ENCODE data around the gene RNF214.

Gene RNF214

DNA sequence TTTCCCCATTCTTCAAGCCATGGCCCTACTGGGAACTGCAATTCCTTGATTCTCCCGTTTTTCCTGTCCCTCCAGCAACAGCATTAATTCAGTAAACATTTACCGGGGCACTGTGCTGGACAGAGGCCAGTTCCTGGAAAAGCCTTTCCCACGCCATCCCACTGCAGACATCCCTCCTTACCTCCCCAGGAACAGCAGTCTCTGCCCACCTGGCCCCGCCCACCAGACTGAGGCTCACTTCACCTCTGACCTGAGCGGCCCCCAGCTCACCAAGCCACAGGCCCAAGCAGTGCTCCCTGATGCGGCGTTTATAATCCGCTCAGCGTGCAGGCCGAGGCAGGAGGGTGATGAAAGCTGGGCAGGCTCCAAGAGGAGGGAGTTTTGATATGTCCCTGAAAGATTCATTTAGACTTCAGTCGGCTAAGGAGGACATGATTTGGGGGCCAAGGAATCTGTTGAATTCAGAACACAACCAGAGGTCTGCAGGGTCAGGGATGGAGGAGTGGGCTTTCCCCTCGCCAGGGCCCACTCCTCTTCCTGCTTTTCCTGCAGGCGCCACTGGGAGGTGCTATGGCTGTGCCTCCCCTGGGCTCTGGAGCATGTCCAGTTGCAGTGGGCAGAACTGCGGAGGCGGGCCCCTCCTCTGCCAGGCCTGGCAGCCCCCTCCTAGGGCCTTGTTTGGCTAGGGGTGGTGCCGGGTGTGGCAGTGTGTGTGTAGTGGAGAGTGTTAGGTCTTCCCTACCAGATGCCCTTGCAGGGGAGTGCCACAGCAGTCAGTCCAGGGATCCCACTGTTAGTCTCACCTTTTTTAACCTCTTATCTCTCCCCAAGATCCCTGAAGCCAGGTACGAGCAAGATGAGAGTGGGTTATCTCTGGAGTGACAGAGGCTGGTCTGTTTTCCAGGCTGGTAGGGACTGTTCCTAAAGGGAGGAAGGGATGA is 34.7 kb upstream of the RNF214 start:
- H2AFZ ChIP-seq (ENCODE audit: low read depth, low read length), result no peak overlapping the region
- H3K4me1 ChIP-seq (ENCODE audit: insufficient read depth, low read length), result no peaks in the 10 kb centered on the region
- 0 out of 2 replicates have a peak, but pooled peaks cover 3% of the 10 kb centered on the region for H3K36me3 ChIP-seq (ENCODE audit: insufficient read depth, low read length)
- no peak overlapping the region for H3K4me2 ChIP-seq (ENCODE audit: insufficient read depth, low read length)
- no peak overlapping the region for H3K9ac ChIP-seq (ENCODE audit: low read depth, low read length)
- no peaks in the 10 kb centered on the region for H3K27me3 ChIP-seq (ENCODE audit: insufficient read depth, low read length, poor library complexity)
- H3K79me2 ChIP-seq (ENCODE audit: insufficient read depth, low read length), result no peaks in the 10 kb centered on the region
- H3K4me3 ChIP-seq (ENCODE audit: low read depth in 1 of 2, low read length in 2 of 2), result no peak overlapping the region
- no peaks in the 10 kb centered on the region for H4K20me1 ChIP-seq (ENCODE audit: insufficient read depth, low read length)
- ATAC-seq (ENCODE audit: insufficient read depth, low read depth) (no peak), DNase-seq (no peak)
- no peak for TF ChIP-seq EZH2 (IDR thresholded peaks at IDR 0.05; ENCODE audit: borderline replicate concordance, low read depth, low read length, severe bottlenecking)
- TF ChIP-seq, protein P1, sequence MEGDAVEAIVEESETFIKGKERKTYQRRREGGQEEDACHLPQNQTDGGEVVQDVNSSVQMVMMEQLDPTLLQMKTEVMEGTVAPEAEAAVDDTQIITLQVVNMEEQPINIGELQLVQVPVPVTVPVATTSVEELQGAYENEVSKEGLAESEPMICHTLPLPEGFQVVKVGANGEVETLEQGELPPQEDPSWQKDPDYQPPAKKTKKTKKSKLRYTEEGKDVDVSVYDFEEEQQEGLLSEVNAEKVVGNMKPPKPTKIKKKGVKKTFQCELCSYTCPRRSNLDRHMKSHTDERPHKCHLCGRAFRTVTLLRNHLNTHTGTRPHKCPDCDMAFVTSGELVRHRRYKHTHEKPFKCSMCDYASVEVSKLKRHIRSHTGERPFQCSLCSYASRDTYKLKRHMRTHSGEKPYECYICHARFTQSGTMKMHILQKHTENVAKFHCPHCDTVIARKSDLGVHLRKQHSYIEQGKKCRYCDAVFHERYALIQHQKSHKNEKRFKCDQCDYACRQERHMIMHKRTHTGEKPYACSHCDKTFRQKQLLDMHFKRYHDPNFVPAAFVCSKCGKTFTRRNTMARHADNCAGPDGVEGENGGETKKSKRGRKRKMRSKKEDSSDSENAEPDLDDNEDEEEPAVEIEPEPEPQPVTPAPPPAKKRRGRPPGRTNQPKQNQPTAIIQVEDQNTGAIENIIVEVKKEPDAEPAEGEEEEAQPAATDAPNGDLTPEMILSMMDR (IDR thresholded peaks at IDR 0.05; ENCODE audit: borderline replicate concordance, extremely low read depth, low read length, poor library complexity, severe bottlenecking), result peak; percentile 54
- H3K27ac ChIP-seq (ENCODE audit: low read length), result no peak overlapping the region
- H3K9me3 ChIP-seq (ENCODE audit: insufficient read depth, low read length, severe bottlenecking), result no peaks in the 10 kb centered on the region

DNA sequence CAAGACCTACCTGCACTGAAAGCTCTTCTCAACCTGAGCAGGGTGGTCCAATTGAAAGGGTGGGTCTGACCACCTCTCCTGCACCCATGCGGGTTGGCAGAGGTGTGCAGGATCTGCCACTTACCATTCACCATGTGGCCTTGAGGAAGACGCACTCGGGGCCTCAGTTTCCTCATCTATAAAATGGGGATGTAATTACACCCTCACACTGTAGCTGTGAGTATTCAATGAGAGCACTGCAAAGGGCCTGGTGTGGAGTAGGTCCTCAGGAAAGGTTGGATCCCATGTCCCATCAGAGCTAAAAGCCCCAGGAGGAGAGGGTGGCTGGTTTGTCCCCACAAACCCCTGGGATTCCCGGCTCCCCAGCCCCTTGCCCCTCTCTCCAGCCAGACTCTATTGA is 33.9 kb upstream of the RNF214 start:
- H4K20me1 ChIP-seq (ENCODE audit: insufficient read depth, low read length), result no peaks in the 10 kb centered on the region
- no peak for ATAC-seq (ENCODE audit: insufficient read depth, low read depth)
- no peaks in the 10 kb centered on the region for H3K9me3 ChIP-seq (ENCODE audit: insufficient read depth, low read length, severe bottlenecking)
- H3K27ac ChIP-seq (ENCODE audit: low read length), result no peak overlapping the region
- no peak for DNase-seq
- no peak overlapping the region for H2AFZ ChIP-seq (ENCODE audit: low read depth, low read length)
- H3K4me3 ChIP-seq (ENCODE audit: low read depth in 1 of 2, low read length in 2 of 2), result no peak overlapping the region
- H3K4me1 ChIP-seq (ENCODE audit: insufficient read depth, low read length), result no peaks in the 10 kb centered on the region
- TF ChIP-seq EZH2 (IDR thresholded peaks at IDR 0.05; ENCODE audit: borderline replicate concordance, low read depth, low read length, severe bottlenecking), result no peak
- TF ChIP-seq, protein P1 (IDR thresholded peaks at IDR 0.05; ENCODE audit: borderline replicate concordance, extremely low read depth, low read length, poor library complexity, severe bottlenecking), result no peak
- H3K36me3 ChIP-seq (ENCODE audit: insufficient read depth, low read length), result no peaks in the 10 kb centered on the region
- no peaks in the 10 kb centered on the region for H3K27me3 ChIP-seq (ENCODE audit: insufficient read depth, low read length, poor library complexity)
- H3K9ac ChIP-seq (ENCODE audit: low read depth, low read length), result no peak overlapping the region
- H3K79me2 ChIP-seq (ENCODE audit: insufficient read depth, low read length), result no peaks in the 10 kb centered on the region
- H3K4me2 ChIP-seq (ENCODE audit: insufficient read depth, low read length), result no peak overlapping the region

DNA sequence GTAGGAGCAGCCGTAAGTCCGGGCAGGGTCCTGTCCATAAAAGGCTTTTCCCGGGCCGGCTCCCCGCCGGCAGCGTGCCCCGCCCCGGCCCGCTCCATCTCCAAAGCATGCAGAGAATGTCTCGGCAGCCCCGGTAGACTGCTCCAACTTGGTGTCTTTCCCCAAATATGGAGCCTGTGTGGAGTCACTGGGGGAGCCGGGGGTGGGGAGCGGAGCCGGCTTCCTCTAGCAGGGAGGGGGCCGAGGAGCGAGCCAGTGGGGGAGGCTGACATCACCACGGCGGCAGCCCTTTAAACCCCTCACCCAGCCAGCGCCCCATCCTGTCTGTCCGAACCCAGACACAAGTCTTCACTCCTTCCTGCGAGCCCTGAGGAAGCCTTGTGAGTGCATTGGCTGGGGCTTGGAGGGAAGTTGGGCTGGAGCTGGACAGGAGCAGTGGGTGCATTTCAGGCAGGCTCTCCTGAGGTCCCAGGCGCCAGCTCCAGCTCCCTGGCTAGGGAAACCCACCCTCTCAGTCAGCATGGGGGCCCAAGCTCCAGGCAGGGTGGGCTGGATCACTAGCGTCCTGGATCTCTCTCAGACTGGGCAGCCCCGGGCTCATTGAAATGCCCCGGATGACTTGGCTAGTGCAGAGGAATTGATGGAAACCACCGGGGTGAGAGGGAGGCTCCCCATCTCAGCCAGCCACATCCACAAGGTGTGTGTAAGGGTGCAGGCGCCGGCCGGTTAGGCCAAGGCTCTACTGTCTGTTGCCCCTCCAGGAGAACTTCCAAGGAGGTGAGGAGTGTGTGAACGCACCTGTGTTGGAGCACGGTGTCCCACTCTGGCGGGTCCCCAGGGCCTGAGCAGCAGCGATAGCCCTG is 33.2 kb upstream of the RNF214 start, which contains the start of gene TAGLN:
TAGLN (plus strand) TSS at position 318 of the 863 bp plus-strand sequence. CDS start 3,644 bp downstream, outside the sequence.
- Histone ChIP-seq H3K4me1 (ENCODE audit: insufficient read depth, low read length) (no peaks in the 10 kb centered on the region), H2AFZ (ENCODE audit: low read depth, low read length) (no peak within 1 kb of the TSS), H3K4me2 (ENCODE audit: insufficient read depth, low read length) (no peak within 1 kb of the TSS), H3K9ac (ENCODE audit: low read depth, low read length) (no peak within 1 kb of the TSS), H3K9me3 (ENCODE audit: insufficient read depth, low read length, severe bottlenecking) (no peaks in the 10 kb centered on the region), H3K36me3 (ENCODE audit: insufficient read depth, low read length) (peaks cover under 1% of the 10 kb centered on the region; the same call in 1 of the 2 replicates), H3K27ac (ENCODE audit: low read length) (no peak within 1 kb of the TSS), H3K27me3 (ENCODE audit: insufficient read depth, low read length, poor library complexity) (no peaks in the 10 kb centered on the region), H3K4me3 (ENCODE audit: low read depth in 1 of 2, low read length in 2 of 2) (no peak within 1 kb of the TSS), H4K20me1 (ENCODE audit: insufficient read depth, low read length) (no peaks in the 10 kb centered on the region), H3K79me2 (ENCODE audit: insufficient read depth, low read length) (no peaks in the 10 kb centered on the region)
- TF ChIP-seq, protein P1 (IDR thresholded peaks at IDR 0.05; ENCODE audit: borderline replicate concordance, extremely low read depth, low read length, poor library complexity, severe bottlenecking), result no peak
- no peak for TF ChIP-seq EZH2 (IDR thresholded peaks at IDR 0.05; ENCODE audit: borderline replicate concordance, low read depth, low read length, severe bottlenecking)
- ATAC-seq (ENCODE audit: insufficient read depth, low read depth) (0 out of 3 replicates have a peak, but pooled peaks have one; percentile 4), DNase-seq (no peak)
